ENCODE measurements around the gene OBSCN.

Gene OBSCN

DNA sequence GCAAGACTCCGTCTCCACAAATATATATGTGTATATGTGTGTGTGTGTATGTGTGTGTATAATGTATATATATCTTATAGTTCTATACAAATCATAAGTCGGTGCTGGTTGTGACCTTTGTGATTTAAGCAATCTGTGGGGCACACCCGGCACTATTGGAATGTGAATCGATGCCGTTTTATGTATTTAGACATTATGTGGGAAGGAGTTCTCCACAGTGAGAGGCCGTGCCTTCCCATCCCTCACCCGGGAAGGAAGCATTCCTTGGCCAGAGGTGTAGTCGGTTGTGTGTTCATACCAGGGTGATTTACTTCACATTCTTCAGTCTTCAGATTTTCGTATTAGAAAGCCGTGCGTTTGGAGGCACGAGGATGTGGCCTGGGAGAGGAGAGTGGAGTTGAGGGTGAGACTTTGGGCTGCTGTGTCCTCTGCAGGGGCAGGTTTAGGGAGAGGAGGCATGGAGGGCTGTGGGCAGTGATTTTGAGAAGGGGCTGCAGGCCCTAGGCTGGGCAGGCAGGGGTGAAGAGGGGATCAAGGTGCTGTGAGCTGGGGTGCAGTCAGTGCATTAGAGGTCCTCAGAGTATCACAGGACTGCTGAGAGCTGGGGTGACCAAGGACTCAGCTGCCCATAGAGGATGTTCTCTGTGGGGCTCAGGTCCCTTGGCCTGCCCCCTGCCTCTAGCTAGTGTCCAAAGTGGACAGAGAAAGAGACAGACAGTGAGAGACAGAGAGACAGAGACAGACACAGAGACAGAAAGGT lies 141.0 kb downstream of the OBSCN start:
- H3K9me3 ChIP-seq = no peaks in the 10 kb centered on the region; the same call in 1 of the 2 replicates
- H3K4me3 ChIP-seq (ENCODE audit: low read depth, low read length) = no peak overlapping the region
- H3K4me1 ChIP-seq = no peaks in the 10 kb centered on the region
- no peaks in the 10 kb centered on the region for H3K27me3 ChIP-seq
- DNase-seq = no peak
- TF ChIP-seq, protein P1, sequence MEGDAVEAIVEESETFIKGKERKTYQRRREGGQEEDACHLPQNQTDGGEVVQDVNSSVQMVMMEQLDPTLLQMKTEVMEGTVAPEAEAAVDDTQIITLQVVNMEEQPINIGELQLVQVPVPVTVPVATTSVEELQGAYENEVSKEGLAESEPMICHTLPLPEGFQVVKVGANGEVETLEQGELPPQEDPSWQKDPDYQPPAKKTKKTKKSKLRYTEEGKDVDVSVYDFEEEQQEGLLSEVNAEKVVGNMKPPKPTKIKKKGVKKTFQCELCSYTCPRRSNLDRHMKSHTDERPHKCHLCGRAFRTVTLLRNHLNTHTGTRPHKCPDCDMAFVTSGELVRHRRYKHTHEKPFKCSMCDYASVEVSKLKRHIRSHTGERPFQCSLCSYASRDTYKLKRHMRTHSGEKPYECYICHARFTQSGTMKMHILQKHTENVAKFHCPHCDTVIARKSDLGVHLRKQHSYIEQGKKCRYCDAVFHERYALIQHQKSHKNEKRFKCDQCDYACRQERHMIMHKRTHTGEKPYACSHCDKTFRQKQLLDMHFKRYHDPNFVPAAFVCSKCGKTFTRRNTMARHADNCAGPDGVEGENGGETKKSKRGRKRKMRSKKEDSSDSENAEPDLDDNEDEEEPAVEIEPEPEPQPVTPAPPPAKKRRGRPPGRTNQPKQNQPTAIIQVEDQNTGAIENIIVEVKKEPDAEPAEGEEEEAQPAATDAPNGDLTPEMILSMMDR (IDR thresholded peaks at IDR 0.05; ENCODE audit: low read depth, low read length) = no peak
- H3K36me3 ChIP-seq = no peaks in the 10 kb centered on the region

DNA sequence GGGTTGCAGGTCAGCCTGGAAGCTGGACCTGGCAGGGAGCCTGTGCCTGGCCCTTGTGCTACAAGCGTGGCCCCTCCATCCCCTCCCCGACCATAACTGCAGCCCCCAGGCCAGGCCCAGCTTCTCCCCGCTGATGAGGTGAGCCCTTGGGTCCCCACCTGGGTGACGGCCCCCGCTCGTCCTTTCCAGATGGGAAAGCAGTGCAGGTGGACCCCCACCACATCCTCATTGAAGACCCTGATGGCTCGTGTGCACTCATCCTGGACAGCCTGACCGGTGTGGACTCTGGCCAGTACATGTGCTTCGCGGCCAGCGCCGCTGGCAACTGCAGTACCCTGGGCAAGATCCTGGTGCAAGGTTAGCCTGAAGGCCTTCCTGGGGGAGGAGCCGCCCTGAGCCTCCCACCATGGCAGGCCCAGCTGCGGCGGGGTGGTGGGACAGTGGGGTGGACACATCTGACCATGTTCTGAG lies 141.9 kb downstream of the OBSCN start:
- Histone ChIP-seq H3K4me3 (ENCODE audit: low read depth, low read length) (no peak overlapping the region), H3K36me3 (no peaks in the 10 kb centered on the region), H3K27me3 (no peaks in the 10 kb centered on the region), H3K4me1 (no peaks in the 10 kb centered on the region), H3K9me3 (no peaks in the 10 kb centered on the region)
- TF ChIP-seq, protein P1 (IDR thresholded peaks at IDR 0.05; ENCODE audit: low read depth, low read length) = no peak
- peak; percentile 3 for DNase-seq

DNA sequence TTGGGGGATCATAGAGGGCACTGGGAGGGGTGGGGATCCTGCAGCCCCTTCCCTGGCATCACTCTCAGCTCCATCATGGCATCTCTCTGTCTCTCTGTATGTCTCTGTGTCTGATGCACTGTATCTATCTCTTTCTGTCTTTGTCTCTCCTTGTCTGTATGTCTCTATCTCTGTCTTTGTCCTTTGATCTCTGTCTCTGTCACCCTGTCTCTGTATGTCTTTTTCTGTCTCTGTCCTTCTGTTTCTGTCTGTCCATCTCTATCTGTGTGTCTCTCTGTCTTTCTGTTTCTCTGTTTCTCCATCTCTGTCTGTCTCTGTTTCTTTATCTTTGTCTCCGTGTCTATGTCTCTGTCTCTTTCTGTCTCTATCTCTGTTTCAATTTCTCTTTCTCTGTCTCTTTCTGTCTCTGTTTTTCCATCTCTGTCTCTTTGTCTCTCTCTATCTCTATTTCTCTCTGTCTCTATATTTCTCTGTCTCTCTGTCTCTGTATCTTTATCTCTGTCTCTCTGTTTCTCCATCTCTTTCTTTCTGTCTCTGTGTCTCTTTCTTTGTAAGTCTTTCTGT lies 142.4 kb downstream of the OBSCN start:
- H3K9me3 ChIP-seq = no peaks in the 10 kb centered on the region
- H3K36me3 ChIP-seq = no peaks in the 10 kb centered on the region
- no peak overlapping the region for H3K4me3 ChIP-seq (ENCODE audit: low read depth, low read length)
- H3K4me1 ChIP-seq = no peaks in the 10 kb centered on the region
- TF ChIP-seq, protein P1 (IDR thresholded peaks at IDR 0.05; ENCODE audit: low read depth, low read length) = no peak
- H3K27me3 ChIP-seq = no peaks in the 10 kb centered on the region
- no peak for DNase-seq

DNA sequence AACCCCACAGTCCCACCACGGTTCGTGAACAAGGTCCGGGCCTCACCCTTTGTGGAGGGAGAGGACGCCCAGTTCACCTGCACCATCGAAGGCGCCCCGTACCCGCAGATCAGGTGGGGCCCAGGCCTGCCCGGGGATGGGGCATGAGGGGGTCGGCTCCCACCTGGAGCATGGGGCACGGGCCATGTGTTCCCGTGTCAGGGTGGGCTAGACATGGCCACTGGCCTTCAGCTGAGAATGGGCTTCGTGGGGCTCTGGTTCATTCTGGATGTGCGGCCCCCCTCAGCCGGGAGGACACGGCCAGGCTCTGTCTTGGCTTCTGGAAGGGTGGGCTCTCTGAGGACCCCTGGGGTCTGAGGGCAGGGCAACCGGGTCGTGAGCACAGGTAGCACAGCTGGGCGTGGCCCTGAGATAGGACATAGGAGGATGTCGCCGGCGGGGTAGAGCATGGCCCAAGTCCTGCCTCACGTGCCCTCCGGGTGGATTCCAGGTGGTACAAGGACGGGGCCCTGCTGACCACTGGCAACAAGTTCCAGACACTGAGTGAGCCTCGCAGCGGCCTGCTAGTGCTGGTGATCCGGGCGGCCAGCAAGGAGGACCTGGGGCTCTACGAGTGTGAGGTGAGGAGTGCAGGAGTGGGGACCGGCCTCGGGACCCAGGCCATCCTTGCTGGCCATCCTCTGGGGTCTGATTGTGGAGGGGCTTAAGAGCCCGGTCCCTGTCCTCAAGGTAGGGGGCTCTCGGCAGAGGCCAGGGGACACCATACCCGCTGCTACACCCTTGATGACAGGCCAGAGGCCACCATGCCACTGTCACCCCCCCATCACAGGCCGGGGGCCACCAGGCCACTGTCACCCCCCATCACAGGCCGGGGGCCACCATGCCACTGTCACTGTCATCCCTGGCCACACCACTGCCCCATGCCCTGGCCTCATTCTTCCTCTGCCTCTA lies 143.3 kb downstream of the OBSCN start:
- TF ChIP-seq, protein P1 (IDR thresholded peaks at IDR 0.05; ENCODE audit: low read depth, low read length) = no peak
- Histone ChIP-seq H3K4me3 (ENCODE audit: low read depth, low read length) (no peak overlapping the region), H3K27me3 (no peaks in the 10 kb centered on the region), H3K9me3 (no peaks in the 10 kb centered on the region), H3K36me3 (no peaks in the 10 kb centered on the region), H3K4me1 (no peaks in the 10 kb centered on the region)
- peak; percentile 5 for DNase-seq

DNA sequence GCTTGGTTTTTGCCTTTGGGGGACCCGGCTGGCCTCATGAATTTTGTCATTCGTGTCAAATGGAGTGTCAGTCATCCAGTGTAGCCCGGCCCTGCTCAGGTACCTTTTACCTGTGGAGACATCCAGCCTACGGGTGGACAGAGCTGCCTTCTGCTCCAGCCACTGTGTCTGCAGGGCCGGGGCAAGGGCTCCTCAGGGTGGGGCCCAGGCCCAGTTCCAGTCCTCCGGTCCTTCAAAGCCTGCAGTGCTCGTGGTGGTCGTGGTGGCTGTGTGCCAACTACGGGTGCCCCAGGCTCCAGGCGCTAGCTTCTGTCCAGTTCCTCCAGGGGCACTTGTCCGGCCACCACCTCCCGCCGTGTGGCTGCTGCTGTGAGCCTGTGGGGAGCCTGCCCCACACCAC lies 144.0 kb downstream of the OBSCN start:
- H3K9me3 ChIP-seq = no peaks in the 10 kb centered on the region
- H3K36me3 ChIP-seq = no peaks in the 10 kb centered on the region
- H3K4me3 ChIP-seq (ENCODE audit: low read depth, low read length) = no peak overlapping the region
- no peaks in the 10 kb centered on the region for H3K4me1 ChIP-seq
- no peaks in the 10 kb centered on the region for H3K27me3 ChIP-seq
- TF ChIP-seq, protein P1 (IDR thresholded peaks at IDR 0.05; ENCODE audit: low read depth, low read length) = no peak
- no peak for DNase-seq
